ENCODE measurements around the gene TOP3A. TPM values are rescaled to one million over a fixed set of nuclear protein-coding genes. Genes with fewer than 3 reads are reported as not detected.

The TOP3A gene
- total RNA-seq, 1 experiment from 2014 or later, result 56.1 TPM

GRCh38 chr17:18254888-18255649, 59.7 kb downstream of the TOP3A start (continued):
- TF ChIP-seq MXD4 (CRISPR knock-in tag; IDR thresholded peaks at IDR 0.05; ENCODE audit: borderline replicate concordance) (no peak), E2F4 (CRISPR knock-in tag; IDR thresholded peaks at IDR 0.05; ENCODE audit: borderline replicate concordance, low read depth) (no peak), ZNF121 (CRISPR knock-in tag; IDR thresholded peaks at IDR 0.05) (no peak)

- Mint-ChIP-seq H3K27me3 (ENCODE audit: low read depth) (no peaks in the 10 kb centered on the region), H3K9me3 (no peaks in the 10 kb centered on the region), H3K27ac (no peak overlapping the region), H3K4me3 (no peak overlapping the region), H3K4me1 (peaks cover 19% of the 10 kb centered on the region), H3K36me3 (peaks cover 54% of the 10 kb centered on the region)
- no peak for ATAC-seq
- no peak for DNase-seq (ENCODE audit: low spot score)
- CTCF ChIA-PET, result interaction anchor here (1.2 to 1.4 kb wide), 2 partner anchors 7 to 30 kb away, joined by 4 to 5 read pairs; no protein-coding TSS in a partner anchor
- POLR2A ChIA-PET, result no interaction called here
- TF ChIP-seq E2F4 (CRISPR knock-in tag; IDR thresholded peaks at IDR 0.05; ENCODE audit: borderline replicate concordance, low read depth) (no peak), MAX (CRISPR knock-in tag; IDR thresholded peaks at IDR 0.05) (no peak), JUN (CRISPR knock-in tag; IDR thresholded peaks at IDR 0.05) (no peak), FOXP1 (CRISPR knock-in tag; IDR thresholded peaks at IDR 0.05; ENCODE audit: borderline replicate concordance) (no peak), PREB (CRISPR knock-in tag; IDR thresholded peaks at IDR 0.05; ENCODE audit: borderline replicate concordance) (no peak), MXD4 (CRISPR knock-in tag; IDR thresholded peaks at IDR 0.05; ENCODE audit: borderline replicate concordance) (no peak), ZBTB21 (CRISPR knock-in tag; IDR thresholded peaks at IDR 0.05; ENCODE audit: borderline replicate concordance) (no peak), ZNF396 (CRISPR knock-in tag; IDR thresholded peaks at IDR 0.05; ENCODE audit: borderline replicate concordance) (no peak), CBFB (CRISPR knock-in tag; IDR thresholded peaks at IDR 0.05; ENCODE audit: low read depth) (no peak), FOXJ3 (CRISPR knock-in tag; IDR thresholded peaks at IDR 0.05; ENCODE audit: borderline replicate concordance) (no peak), E2F1 (CRISPR knock-in tag; IDR thresholded peaks at IDR 0.05) (no peak), NR1H2 (CRISPR knock-in tag; IDR thresholded peaks at IDR 0.05) (no peak), ZNF138 (CRISPR knock-in tag; conservative IDR thresholded peaks at IDR 0.05) (no peak), TCF7 (CRISPR knock-in tag; IDR thresholded peaks at IDR 0.05; ENCODE audit: low read depth) (no peak)
- TF ChIP-seq, protein P1, sequence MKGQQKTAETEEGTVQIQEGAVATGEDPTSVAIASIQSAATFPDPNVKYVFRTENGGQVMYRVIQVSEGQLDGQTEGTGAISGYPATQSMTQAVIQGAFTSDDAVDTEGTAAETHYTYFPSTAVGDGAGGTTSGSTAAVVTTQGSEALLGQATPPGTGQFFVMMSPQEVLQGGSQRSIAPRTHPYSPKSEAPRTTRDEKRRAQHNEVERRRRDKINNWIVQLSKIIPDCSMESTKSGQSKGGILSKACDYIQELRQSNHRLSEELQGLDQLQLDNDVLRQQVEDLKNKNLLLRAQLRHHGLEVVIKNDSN (CRISPR knock-in tag; IDR thresholded peaks at IDR 0.05), result no peak
- TF ChIP-seq, protein P2, sequence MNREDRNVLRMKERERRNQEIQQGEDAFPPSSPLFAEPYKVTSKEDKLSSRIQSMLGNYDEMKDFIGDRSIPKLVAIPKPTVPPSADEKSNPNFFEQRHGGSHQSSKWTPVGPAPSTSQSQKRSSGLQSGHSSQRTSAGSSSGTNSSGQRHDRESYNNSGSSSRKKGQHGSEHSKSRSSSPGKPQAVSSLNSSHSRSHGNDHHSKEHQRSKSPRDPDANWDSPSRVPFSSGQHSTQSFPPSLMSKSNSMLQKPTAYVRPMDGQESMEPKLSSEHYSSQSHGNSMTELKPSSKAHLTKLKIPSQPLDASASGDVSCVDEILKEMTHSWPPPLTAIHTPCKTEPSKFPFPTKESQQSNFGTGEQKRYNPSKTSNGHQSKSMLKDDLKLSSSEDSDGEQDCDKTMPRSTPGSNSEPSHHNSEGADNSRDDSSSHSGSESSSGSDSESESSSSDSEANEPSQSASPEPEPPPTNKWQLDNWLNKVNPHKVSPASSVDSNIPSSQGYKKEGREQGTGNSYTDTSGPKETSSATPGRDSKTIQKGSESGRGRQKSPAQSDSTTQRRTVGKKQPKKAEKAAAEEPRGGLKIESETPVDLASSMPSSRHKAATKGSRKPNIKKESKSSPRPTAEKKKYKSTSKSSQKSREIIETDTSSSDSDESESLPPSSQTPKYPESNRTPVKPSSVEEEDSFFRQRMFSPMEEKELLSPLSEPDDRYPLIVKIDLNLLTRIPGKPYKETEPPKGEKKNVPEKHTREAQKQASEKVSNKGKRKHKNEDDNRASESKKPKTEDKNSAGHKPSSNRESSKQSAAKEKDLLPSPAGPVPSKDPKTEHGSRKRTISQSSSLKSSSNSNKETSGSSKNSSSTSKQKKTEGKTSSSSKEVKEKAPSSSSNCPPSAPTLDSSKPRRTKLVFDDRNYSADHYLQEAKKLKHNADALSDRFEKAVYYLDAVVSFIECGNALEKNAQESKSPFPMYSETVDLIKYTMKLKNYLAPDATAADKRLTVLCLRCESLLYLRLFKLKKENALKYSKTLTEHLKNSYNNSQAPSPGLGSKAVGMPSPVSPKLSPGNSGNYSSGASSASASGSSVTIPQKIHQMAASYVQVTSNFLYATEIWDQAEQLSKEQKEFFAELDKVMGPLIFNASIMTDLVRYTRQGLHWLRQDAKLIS (CRISPR knock-in tag; IDR thresholded peaks at IDR 0.05; ENCODE audit: borderline replicate concordance), result no peak
- TF ChIP-seq, protein P3, sequence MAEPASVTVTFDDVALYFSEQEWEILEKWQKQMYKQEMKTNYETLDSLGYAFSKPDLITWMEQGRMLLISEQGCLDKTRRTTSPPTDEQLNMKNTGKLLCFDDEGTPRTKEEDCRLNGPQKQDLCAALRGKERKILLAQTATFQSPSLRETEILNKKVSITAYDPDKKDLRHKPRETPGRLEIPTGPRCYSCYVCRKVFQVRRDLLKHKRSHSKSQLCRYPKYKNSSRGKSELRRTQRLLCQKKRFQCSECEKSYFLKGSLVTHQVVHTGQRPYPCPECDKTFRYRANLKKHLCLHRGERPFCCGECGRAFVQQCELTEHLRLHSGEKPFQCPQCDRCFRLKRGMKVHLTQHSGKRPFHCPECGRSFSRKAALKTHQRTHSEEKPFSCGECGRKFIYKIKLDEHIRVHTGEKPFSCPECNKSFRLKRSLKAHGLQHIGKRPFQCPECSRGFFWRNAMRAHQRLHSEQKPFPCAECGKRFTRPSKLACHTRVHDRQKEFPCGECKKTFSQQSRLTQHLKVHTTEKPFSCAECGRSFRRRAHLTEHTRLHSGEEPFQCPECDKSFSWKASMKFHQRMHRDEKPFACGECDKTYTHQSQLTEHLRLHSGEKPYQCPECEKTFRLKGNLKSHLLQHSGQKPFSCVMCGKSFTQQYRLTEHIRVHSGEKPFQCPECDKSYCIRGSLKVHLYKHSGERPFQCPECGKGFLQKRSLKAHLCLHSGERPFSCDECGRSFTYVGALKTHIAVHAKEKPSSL (CRISPR knock-in tag; conservative IDR thresholded peaks at IDR 0.05), result no peak
- TF ChIP-seq, protein P4, sequence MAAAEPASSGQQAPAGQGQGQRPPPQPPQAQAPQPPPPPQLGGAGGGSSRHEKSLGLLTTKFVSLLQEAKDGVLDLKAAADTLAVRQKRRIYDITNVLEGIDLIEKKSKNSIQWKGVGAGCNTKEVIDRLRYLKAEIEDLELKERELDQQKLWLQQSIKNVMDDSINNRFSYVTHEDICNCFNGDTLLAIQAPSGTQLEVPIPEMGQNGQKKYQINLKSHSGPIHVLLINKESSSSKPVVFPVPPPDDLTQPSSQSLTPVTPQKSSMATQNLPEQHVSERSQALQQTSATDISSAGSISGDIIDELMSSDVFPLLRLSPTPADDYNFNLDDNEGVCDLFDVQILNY (CRISPR knock-in tag; IDR thresholded peaks at IDR 0.05), result no peak
Measured at GRCh38 chr17:18253947-18254821, 60.6 kb downstream of the TOP3A start.

Measured in WTC11 (cell line).